H1 (cell line): ENCODE measurements around the gene SRP14. TPM values are rescaled to one million over a fixed set of nuclear protein-coding genes. Genes with fewer than 3 reads are reported as not detected.
A peak's percentile ranks its signal among the peaks of the same experiment; 100 is the strongest.

Source experiments
- CTCF ChIA-PET: fragments of 300-600 bp; sonication (Branson Sonifier 250); formaldehyde crosslinking; loops from one replicate; lab custom pipeline; 2021; ENCODE audit not compliant: partially characterized antibody; lab: Charles Lee
- POLR2A ChIA-PET: fragments of 300-600 bp; sonication (Branson Sonifier 250); formaldehyde crosslinking; loops from one replicate; lab custom pipeline; 2021; ENCODE audit warnings: inconsistent platforms; ENCODE audit not compliant: partially characterized antibody; lab: Charles Lee
- DNase-seq, 2 experiments: peaks; one replicate each; pipeline versions ENCODE4 v3.0.0 to v3.0.0-alpha.2; 2010 to 2022; ENCODE audit warnings: low spot score in 2 of 2, low read depth in 1 of 2, mixed read lengths in 1 of 2
- FAIRE-seq: peaks from 2 replicates; lab custom pipeline; 2011; peaks lifted over from hg19 to GRCh38; lab: Jason Lieb, UNC
- H2AFZ ChIP-seq: 2 replicates; pipeline ENCODE4 v1.8.1; 2012; ENCODE audit warnings: low read length, inconsistent platforms
- H2AK5ac ChIP-seq: 2 replicates; pipeline ENCODE4 v1.6.1; 2013; ENCODE audit warnings: low read depth, low read length
- H2BK120ac ChIP-seq: replicated peaks from 2 replicates; pipeline ENCODE3; 2013; ENCODE audit warnings: low read depth, low read length, inconsistent platforms
- H2BK12ac ChIP-seq: 2 replicates; pipeline ENCODE4 v1.6.1; 2013; ENCODE audit warnings: low read depth, low read length
- H2BK15ac ChIP-seq: 2 replicates; pipeline ENCODE4 v1.6.1; 2013; ENCODE audit warnings: low read length
- H2BK20ac ChIP-seq: 2 replicates; pipeline ENCODE4 v1.6.1; 2013; ENCODE audit warnings: low read length
- H2BK5ac ChIP-seq: 2 replicates; pipeline ENCODE4 v1.6.1; 2013; ENCODE audit warnings: low read depth, low read length
- H3K14ac ChIP-seq: 2 replicates; pipeline ENCODE4 v1.6.1; 2013; ENCODE audit warnings: inconsistent platforms; ENCODE audit not compliant: insufficient read length
- H3K18ac ChIP-seq: 2 replicates; pipeline ENCODE4 v1.6.1; 2013; ENCODE audit warnings: low read length; ENCODE audit errors: extremely low read depth
- H3K23ac ChIP-seq: 2 replicates; pipeline ENCODE4 v1.6.1; 2013; ENCODE audit warnings: inconsistent platforms; ENCODE audit not compliant: insufficient read length
- H3K23me2 ChIP-seq: 2 replicates; pipeline ENCODE4 v1.6.1; 2013; ENCODE audit warnings: low read depth, low read length
- H3K27ac ChIP-seq: 2 replicates; pipeline ENCODE4 v1.6.1; 2011; ENCODE audit warnings: low read depth, low read length, inconsistent platforms
- H3K27me3 ChIP-seq, 4 experiments: replicated peaks in 1 of 4; 1 replicate in 1 of 4; 2 replicates in 3 of 4; pipeline versions ENCODE4 v1.6.1 to v1.8.1; 2011 to 2013; ENCODE audit warnings: low read length in 3 of 4, mild to moderate bottlenecking in 3 of 4, inconsistent platforms in 2 of 4, mixed read lengths in 2 of 4, moderate library complexity in 1 of 4; ENCODE audit not compliant: control insufficient read depth in 3 of 4, insufficient read depth in 3 of 4; ENCODE audit errors: extremely low read depth in 1 of 4
- H3K36me3 ChIP-seq, 4 experiments: 2 replicates each; pipeline versions ENCODE4 v1.6.1 to v1.8.1; 2011 to 2013; ENCODE audit warnings: mild to moderate bottlenecking in 4 of 4, low read length in 3 of 4, moderate library complexity in 2 of 4, control low read depth in 1 of 4, inconsistent platforms in 1 of 4; ENCODE audit not compliant: insufficient read depth in 4 of 4, control insufficient read depth in 2 of 4
- H3K4ac ChIP-seq: replicated peaks from 2 replicates; pipeline ENCODE3; 2013; ENCODE audit warnings: low read length, low read depth, mixed read lengths, inconsistent platforms; ENCODE audit not compliant: insufficient read length
- H3K4me1 ChIP-seq, 4 experiments: replicated peaks in 1 of 4; 1 replicate in 1 of 4; 2 replicates in 3 of 4; pipeline versions ENCODE4 v1.6.1 to v1.8.1; 2011 to 2013; ENCODE audit warnings: low read length in 3 of 4, inconsistent platforms in 2 of 4, mixed read lengths in 1 of 4; ENCODE audit not compliant: insufficient read depth in 4 of 4, control insufficient read depth in 3 of 4
- H3K4me2 ChIP-seq, 2 experiments: 2 replicates each; pipeline versions ENCODE4 v1.6.1 to v1.8.1; 2011 to 2013; ENCODE audit warnings: low read depth in 2 of 2, low read length in 2 of 2, control low read depth in 1 of 2, inconsistent platforms in 1 of 2, mild to moderate bottlenecking in 1 of 2; ENCODE audit not compliant: insufficient read depth in 1 of 2
- H3K4me3 ChIP-seq, 4 experiments: fragments of 200-600, 300-600 bp in 1 of 4; sonication (generic), shearing (Covaris generic), sonication (Bioruptor Twin) in 1 of 4; 2 replicates each; pipeline versions ENCODE4 v1.5.1 to v1.8.1; 2011 to 2016; ENCODE audit warnings: low read length in 4 of 4, low read depth in 3 of 4, control low read depth in 2 of 4, inconsistent platforms in 2 of 4, mild to moderate bottlenecking in 2 of 4, mixed read lengths in 1 of 4, moderate library complexity in 1 of 4; ENCODE audit not compliant: insufficient read depth in 2 of 4; ENCODE audit errors: extremely low read depth in 1 of 4
- H3K56ac ChIP-seq: replicated peaks from 2 replicates; pipeline ENCODE3; 2013; ENCODE audit warnings: low read depth, mild to moderate bottlenecking, mixed read lengths, low read length, inconsistent platforms; ENCODE audit not compliant: insufficient read length
- H3K79me1 ChIP-seq: 2 replicates; pipeline ENCODE4 v1.6.1; 2013; ENCODE audit warnings: low read depth, low read length, control low read depth
- H3K79me2 ChIP-seq, 2 experiments: 2 replicates each; pipeline versions ENCODE4 v1.6.1 to v1.8.1; 2012 to 2013; ENCODE audit warnings: low read length in 2 of 2, mild to moderate bottlenecking in 2 of 2, inconsistent platforms in 1 of 2; ENCODE audit not compliant: insufficient read depth in 2 of 2, control insufficient read depth in 1 of 2
- H3K9ac ChIP-seq, 4 experiments: replicated peaks in 1 of 4; 1 replicate in 1 of 4; 2 replicates in 3 of 4; pipeline versions ENCODE4 v1.6.1 to v1.8.1; 2011 to 2013; ENCODE audit warnings: low read depth in 3 of 4, low read length in 3 of 4, control low read depth in 2 of 4, mild to moderate bottlenecking in 2 of 4, moderate library complexity in 2 of 4, inconsistent platforms in 1 of 4; ENCODE audit errors: extremely low read depth in 1 of 4
- H3K9me3 ChIP-seq, 2 experiments: 2 replicates each; pipeline versions ENCODE4 v1.6.1 to v1.8.1; 2012 to 2013; ENCODE audit warnings: mild to moderate bottlenecking in 2 of 2, moderate library complexity in 2 of 2, control low read depth in 1 of 2, inconsistent platforms in 1 of 2, low read depth in 1 of 2, low read length in 1 of 2, mixed read lengths in 1 of 2; ENCODE audit not compliant: insufficient read depth in 2 of 2
- H4K20me1 ChIP-seq, 2 experiments: replicated peaks in 1 of 2; 2 replicates each; pipeline versions ENCODE3 to v1.8.1; 2011 to 2013; ENCODE audit warnings: inconsistent platforms in 2 of 2, low read length in 2 of 2, mild to moderate bottlenecking in 1 of 2; ENCODE audit not compliant: insufficient read depth in 2 of 2, control insufficient read depth in 1 of 2
- H4K5ac ChIP-seq: 2 replicates; pipeline ENCODE4 v1.6.1; 2013; ENCODE audit warnings: low read length, low read depth, mixed read lengths, inconsistent platforms; ENCODE audit not compliant: insufficient read length
- H4K8ac ChIP-seq: 2 replicates; pipeline ENCODE4 v1.8.0; 2013; ENCODE audit warnings: mild to moderate bottlenecking, moderate library complexity, low read length, inconsistent platforms; ENCODE audit not compliant: insufficient read depth; ENCODE audit errors: extremely low read depth
- H4K91ac ChIP-seq: replicated peaks from 2 replicates; pipeline ENCODE3; 2013; ENCODE audit warnings: low read length, mixed read lengths, inconsistent platforms; ENCODE audit not compliant: insufficient read length
- EP300 ChIP-seq, 2 experiments: IDR thresholded peaks; 1 replicate in 1 of 2; 2 replicates in 1 of 2; pipeline ENCODE4 v1.6.1; 2011 to 2012; ENCODE audit warnings: low read depth in 2 of 2, low read length in 2 of 2, mild to moderate bottlenecking in 2 of 2, borderline replicate concordance in 1 of 2, inconsistent platforms in 1 of 2, moderate library complexity in 1 of 2
- HDAC2 ChIP-seq, 2 experiments: fragments of 300-600 bp in 1 of 2; sonication (generic) in 1 of 2; IDR thresholded peaks; 2 replicates each; pipeline ENCODE4 v1.6.1; 2011 to 2012; ENCODE audit warnings: low read depth in 2 of 2, low read length in 2 of 2, mild to moderate bottlenecking in 2 of 2, moderate library complexity in 2 of 2, borderline replicate concordance in 1 of 2, inconsistent platforms in 1 of 2
- HDAC6 ChIP-seq: IDR thresholded peaks from one replicate; pipeline ENCODE4 v1.7.1; 2012; ENCODE audit warnings: low read depth, mild to moderate bottlenecking, inconsistent platforms, low read length, moderate library complexity
- NANOG ChIP-seq: IDR thresholded peaks from 2 replicates; pipeline ENCODE4 v1.6.1; 2011; ENCODE audit warnings: low read length, low read depth, mild to moderate bottlenecking, inconsistent platforms; ENCODE audit not compliant: insufficient read depth, poor library complexity, severe bottlenecking
- RXRA ChIP-seq: IDR thresholded peaks from 2 replicates; pipeline ENCODE4 v1.6.1; 2011; ENCODE audit warnings: low read depth, mild to moderate bottlenecking, low read length, moderate library complexity; ENCODE audit not compliant: insufficient read depth
- SIN3A ChIP-seq, 2 experiments: IDR thresholded peaks in 1 of 2; conservative IDR thresholded peaks in 1 of 2; 2 replicates each; pipeline ENCODE4 v1.6.1; 2011 to 2012; ENCODE audit warnings: low read length in 2 of 2, improper control_type of control experiment in 1 of 2, low read depth in 1 of 2, mild to moderate bottlenecking in 1 of 2
- SP1 ChIP-seq: IDR thresholded peaks from 2 replicates; pipeline ENCODE4 v1.6.1; 2011; ENCODE audit warnings: low read depth, low read length
- SUZ12 ChIP-seq: fragments of 200-600 bp; sonication (generic); IDR thresholded peaks from 2 replicates; pipeline ENCODE4 v1.6.1; 2012; ENCODE audit warnings: mild to moderate bottlenecking, inconsistent platforms, low read length, moderate library complexity, mixed read lengths
- TAF1 ChIP-seq: IDR thresholded peaks from 2 replicates; pipeline ENCODE4 v1.6.1; 2011; ENCODE audit warnings: mild to moderate bottlenecking, low read depth, low read length
- WGBS, 2 experiments: shearing (Covaris generic) in 1 of 2; methylation state at CpG; one replicate each; pipeline versions ENCODE4 v1.1.6 to v1.1.7; 2013 to 2015; ENCODE audit warnings: low lambda C conversion rate in 2 of 2, mixed read lengths in 2 of 2, inconsistent platforms in 1 of 2, low coverage in 1 of 2, missing lambda C conversion rate in 1 of 2; ENCODE audit not compliant: insufficient replicate concordance in 2 of 2, insufficient coverage in 1 of 2, insufficient read length in 1 of 2; ENCODE audit errors: extremely low coverage in 1 of 2, missing lambda C conversion rate in 1 of 2; 5-methylcytosine and 5-hydroxymethylcytosine counted together
- polyA plus RNA-seq, 7 experiments: library from polyadenylated mRNA; depleted of rRNA in 3 of 7; stranded (reverse) in 5 of 7; unstranded in 2 of 7; fragments of >200 nt in 5 of 7; fragments of 200-250 nt in 2 of 7; gene quantifications; 1 replicate in 5 of 7; 2 replicates in 1 of 7; 4 replicates in 1 of 7; pipeline versions ENCODE4 v1.2.1 to v1.2.3, GENCODE V29; 2011 to 2013; ENCODE audit warnings: missing spikeins in 2 of 7, mixed read lengths in 2 of 7
- total RNA-seq: library from RNA; stranded (reverse); fragmentation: NEBNext Ultra II Directional; extraction: Animal tissue kit (Norgen Biotek cat#: 25700); gene quantifications from 2 replicates; pipeline ENCODE4 v1.2.1, GENCODE V29; 2021
- TF ChIP-seq, protein P1 (sequence below): IDR thresholded peaks from 2 replicates; pipeline ENCODE4 v1.6.1; 2012; ENCODE audit warnings: inconsistent platforms

SRP14 gene
- total and polyA plus RNA-seq, 2 of the 8 experiments (the other 6 are each of a cell fraction or from before 2014, with no cell fraction given) = 186 to 223 TPM

- no peaks in the 10 kb centered on the region for H3K79me2 ChIP-seq
- H3K56ac ChIP-seq = no peak overlapping the region
- no peak overlapping the region for H3K23ac ChIP-seq
- no peaks in the 10 kb centered on the region for H3K79me1 ChIP-seq
- 20% methylated on average over 12 of the region's 12 CpGs; no CpG with 5 or more reads in 1 of the 2 experiments for WGBS, 2 experiments
- H2AK5ac ChIP-seq = 0 out of 2 replicates have a peak overlapping the region, but pooled peaks have one; percentile 54
- no peak overlapping the region for H3K14ac ChIP-seq
- no peak overlapping the region for H2BK120ac ChIP-seq
- no peak overlapping the region for H3K4ac ChIP-seq
- peaks cover 0 to 11% (median 8%) of the 10 kb centered on the region in 4 experiments; a peak in 6 of 7 replicates for H3K4me1 ChIP-seq
- no peak overlapping the region for H3K27ac ChIP-seq
- 0 out of 2 replicates have a peak overlapping the region, but pooled peaks have one; percentile 8 for H2BK15ac ChIP-seq
- H3K4me2 ChIP-seq = peak overlapping the region; percentile 35 to 54
- H3K23me2 ChIP-seq = 0 out of 2 replicates have a peak, but pooled peaks cover 5% of the 10 kb centered on the region
- CTCF ChIA-PET = interaction anchor here (1.1 to 21.4 kb wide), 9 partner anchors 9 to 214 kb away, joined by 3 to 312 read pairs (median 4); partner anchors contain the start of gene BMF
- H3K27me3 ChIP-seq = peaks cover 0 to 12% (median 7%) of the 10 kb centered on the region in 4 experiments; a peak in 4 of 7 replicates
- peak overlapping the region in 2 of 4 experiments; percentile 25 to 27; a peak in 2 of 7 replicates for H3K9ac ChIP-seq
- H4K20me1 ChIP-seq = no peaks in the 10 kb centered on the region
- no peak overlapping the region for H4K5ac ChIP-seq
- H3K18ac ChIP-seq = no peak overlapping the region
- peak overlapping the region; percentile 77 for H2AFZ ChIP-seq
- H3K36me3 ChIP-seq = no peaks in the 10 kb centered on the region
- peak overlapping the region; percentile 76; the same call in 1 of the 2 replicates for H2BK20ac ChIP-seq
- no peak for DNase-seq
- no peak overlapping the region for H4K8ac ChIP-seq
- H2BK5ac ChIP-seq = peak overlapping the region; percentile 35; the same call in 1 of the 2 replicates
- H3K4me3 ChIP-seq = peak overlapping the region in 3 of 4 experiments; percentile 8 to 42 (median 23); a peak in 3 of 8 replicates
- peak overlapping the region; percentile 89; the same call in 1 of the 2 replicates for H2BK12ac ChIP-seq
- H4K91ac ChIP-seq = peak overlapping the region; percentile 18
- no peak for FAIRE-seq
- POLR2A ChIA-PET = interaction anchor here (0.7 to 1.5 kb wide), 4 partner anchors 22 to 80 kb away, joined by 3 to 7 read pairs (median 5); partner anchors contain the start of gene BUB1B
- no peaks in the 10 kb centered on the region for H3K9me3 ChIP-seq
- 0 out of 4 replicates have a peak, but pooled peaks of 1 of the 2 experiments have one; percentile 40 for TF ChIP-seq HDAC2 (IDR thresholded peaks at IDR 0.05; ENCODE audit: borderline replicate concordance in 1 of 2, low read depth in 2 of 2, low read length in 2 of 2)
- TF ChIP-seq EP300 (IDR thresholded peaks at IDR 0.05; ENCODE audit: borderline replicate concordance in 1 of 2, low read depth in 2 of 2, low read length in 2 of 2) = no peak
- peak; percentile 90; the same call in 1 of the 2 replicates for TF ChIP-seq RXRA
- TF ChIP-seq SIN3A (conservative IDR thresholded peaks at IDR 0.05 in 1 of 2, IDR thresholded peaks at IDR 0.05 in 1 of 2; ENCODE audit: low read depth in 1 of 2, low read length in 2 of 2) = 0 out of 4 replicates have a peak, but pooled peaks have one; percentile 24 to 60
- TF ChIP-seq, protein P1, sequence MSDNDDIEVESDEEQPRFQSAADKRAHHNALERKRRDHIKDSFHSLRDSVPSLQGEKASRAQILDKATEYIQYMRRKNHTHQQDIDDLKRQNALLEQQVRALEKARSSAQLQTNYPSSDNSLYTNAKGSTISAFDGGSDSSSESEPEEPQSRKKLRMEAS = peak; percentile 58
- TF ChIP-seq SP1 = no peak
- no peak for TF ChIP-seq SUZ12
- TF ChIP-seq NANOG = no peak
- no peak for TF ChIP-seq HDAC6
- TF ChIP-seq TAF1 = peak; percentile 60
Observed at GRCh38 chr15:40081691-40082194, 42.8 kb upstream of the SRP14 start.
